HG03342 (cell line): ENCODE data around the gene HIP1R.

Source experiments
- ATAC-seq: cut with Tn5 transposase; IDR thresholded peaks from one replicate; pipeline ENCODE4 v1.9.1; 2021; ENCODE audit warnings: mild to moderate bottlenecking, moderate library complexity; ENCODE audit not compliant: unreplicated experiment

Gene HIP1R

GRCh38 chr12:122860854-122861586 is 25.8 kb downstream of the HIP1R start:
- ATAC-seq: no peak

GRCh38 chr12:122861587-122861970 is 26.3 kb downstream of the HIP1R start:
- no peak for ATAC-seq

GRCh38 chr12:122862110-122862634 is 26.9 kb downstream of the HIP1R start:
- no peak for ATAC-seq

- no peak for ATAC-seq
These were observed 27.8 kb downstream of the HIP1R start for GRCh38 chr12:122862872-122863701.

GRCh38 chr12:122864894-122865253 is 29.6 kb downstream of the HIP1R start:
- no peak for ATAC-seq

- ATAC-seq: no peak
These were observed 30.3 kb downstream of the HIP1R start for GRCh38 chr12:122865268-122866231.

GRCh38 chr12:122866379-122866778 is 31.1 kb downstream of the HIP1R start:
- ATAC-seq: no peak

- no peak for ATAC-seq
These were observed 31.8 kb downstream of the HIP1R start for GRCh38 chr12:122866950-122867607.

- ATAC-seq: no peak
These were observed 32.6 kb downstream of the HIP1R start for GRCh38 chr12:122867691-122868461.

GRCh38 chr12:122868471-122869177 is 33.4 kb downstream of the HIP1R start:
- ATAC-seq: no peak

GRCh38 chr12:122869207-122869973 is 34.1 kb downstream of the HIP1R start:
- no peak for ATAC-seq

GRCh38 chr12:122870163-122870842 is 35.0 kb downstream of the HIP1R start:
- ATAC-seq: no peak

- no peak for ATAC-seq
These were observed 35.8 kb downstream of the HIP1R start for GRCh38 chr12:122870867-122871664.

- no peak for ATAC-seq
These were observed 36.9 kb downstream of the HIP1R start for GRCh38 chr12:122871851-122872780.

- ATAC-seq: no peak
These were observed 37.6 kb downstream of the HIP1R start for GRCh38 chr12:122872815-122873361.
